Upper lobe of left lung (tissue), 6 donors: ENCODE results near the gene UBASH3B. TPM values are rescaled to one million over a fixed set of nuclear protein-coding genes. Genes with fewer than 3 reads are reported as not detected.

ENCODE experiments used
- ATAC-seq, 2 donors: fragments of 200-7000 bp; cut with Tn5 transposase; one replicate each; pipeline ENCODE4 v1.9.1; 2022; ENCODE audit warnings: mild to moderate bottlenecking in 2 of 2, moderate library complexity in 2 of 2; ENCODE audit not compliant: low FRiP score in 2 of 2
- DNase-seq, 2 donors: peaks; one replicate each; pipeline ENCODE4 v3.0.0-alpha.2; 2019 to 2020
- H3K27ac ChIP-seq, 4 donors: fragments of 200-600 bp; sonication (generic); one replicate each; pipeline ENCODE4 v1.5.1; 2016 to 2019
- H3K27me3 ChIP-seq, 4 donors: fragments of 200-600 bp; sonication (generic); one replicate each; pipeline ENCODE4 v1.5.1; 2017 to 2019
- H3K36me3 ChIP-seq, 4 donors: fragments of 200-600 bp; sonication (generic); one replicate each; pipeline ENCODE4 v1.5.1; 2016 to 2019
- H3K4me1 ChIP-seq, 4 donors: fragments of 200-600 bp; sonication (generic); one replicate each; pipeline ENCODE4 v1.5.1; 2018 to 2019
- H3K4me3 ChIP-seq, 4 donors: fragments of 200-600 bp; sonication (generic); one replicate each; pipeline ENCODE4 v1.5.1; 2017 to 2019; ENCODE audit warnings: mild to moderate bottlenecking in 2 of 4, moderate library complexity in 1 of 4
- H3K9me3 ChIP-seq, 4 donors: fragments of 200-600 bp; sonication (generic); one replicate each; pipeline ENCODE4 v1.5.1; 2018 to 2019
- EP300 ChIP-seq, 4 donors: sonication (generic); formaldehyde crosslinking; IDR thresholded peaks; one replicate each; pipeline ENCODE4 v1.5.1; 2017; ENCODE audit warnings: antibody characterized with exemption in 4 of 4, control low read depth in 2 of 4
- POLR2A ChIP-seq, 4 donors: fragments of 450-650 bp; IDR thresholded peaks; one replicate each; pipeline ENCODE4 v1.5.1; 2016 to 2017; ENCODE audit warnings: antibody characterized with exemption in 4 of 4, mild to moderate bottlenecking in 2 of 4
- POLR2AphosphoS5 ChIP-seq, 2 donors: sonication (generic); formaldehyde crosslinking; IDR thresholded peaks; one replicate each; pipeline ENCODE4 v1.5.1; 2017; ENCODE audit warnings: antibody characterized with exemption in 2 of 2
- WGBS, 2 donors: methylation state at CpG; one replicate each; pipeline ENCODE4 v1.1.5; 2017 to 2018; 5-methylcytosine and 5-hydroxymethylcytosine counted together
- total RNA-seq, 6 donors: library from RNA; depleted of rRNA in 4 of 6; stranded (reverse); fragments of >200 nt in 4 of 6; gene quantifications; one replicate each; pipeline versions ENCODE4 v1.1.0 to v1.2.1, GENCODE V29; 2016 to 2021
- TF ChIP-seq, protein P1 (sequence below), 6 experiments: fragments of 450-650 bp in 4 of 6; fragments of 200-600 bp in 2 of 6; sonication (generic) in 2 of 6; IDR thresholded peaks; one replicate each; pipeline ENCODE4 v1.5.1; 2016 to 2019; ENCODE audit warnings: antibody characterized with exemption in 6 of 6
- donor health status: DM: no; HTN: no; CAD: no; lungs with moderate emphysema.
- donor health status: DM: no; HTN: yes; CAD: no; lungs with severe emphysema.

UBASH3B gene
- total RNA-seq, 6 donors from 2014 or later, result 24.0 to 54.2 (median 40.4) TPM

DNA sequence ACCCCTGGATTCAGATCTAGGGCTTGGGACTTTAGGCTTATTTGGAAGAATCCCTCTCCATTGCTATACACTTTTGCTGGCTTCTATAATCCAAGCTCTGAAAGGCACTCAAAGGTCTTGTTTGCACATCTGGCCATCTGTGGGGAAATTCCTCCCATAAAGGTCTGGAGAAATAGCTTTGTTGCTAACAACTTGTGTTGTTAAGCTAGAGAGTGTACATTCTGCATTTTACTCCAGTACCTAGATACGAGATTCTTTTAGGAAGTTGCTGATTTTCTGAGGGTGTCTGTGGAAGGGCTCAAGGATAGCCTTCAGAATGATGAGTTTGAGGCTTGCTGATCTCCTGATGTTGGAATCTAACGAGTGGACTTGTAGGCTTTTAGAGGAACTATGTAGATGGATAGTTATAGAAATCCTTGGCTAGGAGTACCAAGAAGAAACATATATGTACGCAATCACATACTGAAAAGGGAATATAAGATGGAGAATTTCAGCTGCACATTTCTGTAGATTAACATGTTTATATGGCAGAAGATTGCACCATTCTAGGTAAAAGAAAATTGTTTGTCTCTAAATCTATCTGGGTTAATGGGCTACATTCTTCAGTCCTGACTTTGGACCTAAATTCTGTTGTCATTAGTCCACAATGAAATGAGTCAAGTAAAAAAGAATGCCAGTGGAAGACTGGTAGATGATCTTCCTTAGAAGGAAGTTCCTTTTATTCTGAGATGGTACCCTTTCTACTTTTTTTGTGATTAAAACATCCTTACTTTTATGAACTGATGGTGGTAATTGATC, 51.0 kb downstream of the UBASH3B start:
- H3K9me3 ChIP-seq, result no peaks in the 10 kb centered on the region
- H3K4me3 ChIP-seq, result no peak overlapping the region
- no peak for TF ChIP-seq POLR2A (IDR thresholded peaks at IDR 0.05)
- no peak for TF ChIP-seq EP300 (IDR thresholded peaks at IDR 0.05)
- TF ChIP-seq, protein P1, sequence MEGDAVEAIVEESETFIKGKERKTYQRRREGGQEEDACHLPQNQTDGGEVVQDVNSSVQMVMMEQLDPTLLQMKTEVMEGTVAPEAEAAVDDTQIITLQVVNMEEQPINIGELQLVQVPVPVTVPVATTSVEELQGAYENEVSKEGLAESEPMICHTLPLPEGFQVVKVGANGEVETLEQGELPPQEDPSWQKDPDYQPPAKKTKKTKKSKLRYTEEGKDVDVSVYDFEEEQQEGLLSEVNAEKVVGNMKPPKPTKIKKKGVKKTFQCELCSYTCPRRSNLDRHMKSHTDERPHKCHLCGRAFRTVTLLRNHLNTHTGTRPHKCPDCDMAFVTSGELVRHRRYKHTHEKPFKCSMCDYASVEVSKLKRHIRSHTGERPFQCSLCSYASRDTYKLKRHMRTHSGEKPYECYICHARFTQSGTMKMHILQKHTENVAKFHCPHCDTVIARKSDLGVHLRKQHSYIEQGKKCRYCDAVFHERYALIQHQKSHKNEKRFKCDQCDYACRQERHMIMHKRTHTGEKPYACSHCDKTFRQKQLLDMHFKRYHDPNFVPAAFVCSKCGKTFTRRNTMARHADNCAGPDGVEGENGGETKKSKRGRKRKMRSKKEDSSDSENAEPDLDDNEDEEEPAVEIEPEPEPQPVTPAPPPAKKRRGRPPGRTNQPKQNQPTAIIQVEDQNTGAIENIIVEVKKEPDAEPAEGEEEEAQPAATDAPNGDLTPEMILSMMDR (IDR thresholded peaks at IDR 0.05), result no peak
- no peak for TF ChIP-seq POLR2AphosphoS5 (IDR thresholded peaks at IDR 0.05)
- no peaks in the 10 kb centered on the region for H3K36me3 ChIP-seq
- no peaks in the 10 kb centered on the region for H3K27me3 ChIP-seq
- H3K27ac ChIP-seq, result no peak overlapping the region
- DNase-seq (no peak), ATAC-seq (no peak)
- 81 to 90% methylated on average over 3 of the region's 3 CpGs for WGBS, 2 donors
- no peaks in the 10 kb centered on the region for H3K4me1 ChIP-seq

DNA sequence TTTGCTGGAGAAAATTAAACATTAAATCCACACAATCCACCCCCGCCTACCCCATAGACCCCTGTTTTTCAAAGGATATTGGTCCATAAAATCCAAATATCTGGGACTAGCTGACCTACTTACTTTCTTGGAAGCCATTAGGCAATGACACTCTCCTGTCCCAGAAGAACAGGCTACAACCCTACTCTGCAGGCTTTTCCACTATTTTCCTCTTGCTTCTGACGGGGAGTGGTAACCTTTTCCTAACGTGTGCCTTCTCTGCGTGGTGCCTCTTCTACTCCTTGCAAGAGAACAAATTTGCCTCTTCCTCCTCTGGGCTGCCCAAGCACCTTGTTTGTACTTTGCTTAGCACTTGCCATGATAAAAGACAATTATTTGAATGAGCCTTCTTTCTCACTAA, 51.6 kb downstream of the UBASH3B start:
- WGBS, 2 donors, result 82 to 86% methylated on average over 4 of the region's 4 CpGs
- Histone ChIP-seq H3K9me3 (no peaks in the 10 kb centered on the region), H3K27me3 (no peaks in the 10 kb centered on the region), H3K36me3 (no peaks in the 10 kb centered on the region), H3K27ac (no peak overlapping the region), H3K4me3 (no peak overlapping the region), H3K4me1 (peaks cover 0 to 3% (median 0%) of the 10 kb centered on the region in 4 donors)
- ATAC-seq (no peak), DNase-seq (no peak)
- no peak for TF ChIP-seq POLR2AphosphoS5 (IDR thresholded peaks at IDR 0.05)
- TF ChIP-seq EP300 (IDR thresholded peaks at IDR 0.05), result no peak
- TF ChIP-seq, protein P1 (IDR thresholded peaks at IDR 0.05), result no peak
- TF ChIP-seq POLR2A (IDR thresholded peaks at IDR 0.05), result no peak

DNA sequence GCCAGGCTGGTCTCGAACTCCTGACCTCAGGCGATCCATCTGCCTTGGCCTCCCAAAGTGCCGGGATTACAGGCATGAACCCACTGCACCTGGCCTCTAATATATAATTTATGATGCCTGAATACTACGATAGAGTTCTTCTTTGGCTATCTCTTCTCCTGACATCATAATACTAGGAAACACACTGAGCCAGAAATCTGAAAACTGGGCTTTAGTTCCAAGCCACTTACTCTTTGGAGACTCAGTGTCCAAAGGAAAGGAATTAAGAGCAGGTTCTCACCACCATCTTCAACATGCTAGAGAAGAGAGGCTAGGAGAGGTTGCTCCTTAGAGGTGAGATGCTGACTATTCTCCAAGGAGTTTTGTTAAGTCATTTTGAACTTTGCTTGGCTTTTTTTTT, 52.4 kb downstream of the UBASH3B start:
- Histone ChIP-seq H3K9me3 (no peaks in the 10 kb centered on the region), H3K4me3 (no peak overlapping the region), H3K27me3 (no peaks in the 10 kb centered on the region), H3K4me1 (peaks cover 0 to 3% (median 0%) of the 10 kb centered on the region in 4 donors), H3K27ac (no peak overlapping the region), H3K36me3 (no peaks in the 10 kb centered on the region)
- TF ChIP-seq POLR2A (IDR thresholded peaks at IDR 0.05) (no peak), POLR2AphosphoS5 (IDR thresholded peaks at IDR 0.05) (no peak), EP300 (IDR thresholded peaks at IDR 0.05) (no peak)
- TF ChIP-seq, protein P1 (IDR thresholded peaks at IDR 0.05), result no peak
- WGBS, 2 donors, result 64 to 85% methylated on average over 4 of the region's 4 CpGs
- DNase-seq, result no peak
- ATAC-seq, result no peak

- WGBS, 2 donors, result 82 to 86% methylated on average over 7 of the region's 7 CpGs
- Histone ChIP-seq H3K27me3 (no peaks in the 10 kb centered on the region), H3K27ac (peak overlapping the region in 3 of 4 donors; percentile 3 to 17 (median 5)), H3K4me1 (peaks cover 0 to 3% (median 0%) of the 10 kb centered on the region in 4 donors), H3K9me3 (no peaks in the 10 kb centered on the region), H3K36me3 (no peaks in the 10 kb centered on the region), H3K4me3 (no peak overlapping the region)
- ATAC-seq (no peak), DNase-seq (no peak)
- TF ChIP-seq EP300 (IDR thresholded peaks at IDR 0.05) (no peak), POLR2A (IDR thresholded peaks at IDR 0.05) (no peak), POLR2AphosphoS5 (IDR thresholded peaks at IDR 0.05) (no peak)
- TF ChIP-seq, protein P1 (IDR thresholded peaks at IDR 0.05), result no peak
Measured at GRCh38 chr11:122709039-122709760, 53.7 kb downstream of the UBASH3B start.
